ENCODE measurements around the gene RNF166. TPM values are rescaled to one million over a fixed set of nuclear protein-coding genes. Genes with fewer than 3 reads are reported as not detected.

Gene RNF166
- total and polyA plus RNA-seq, 11 donors, result 9.3 to 28.5 (median 15.4) TPM

DNA sequence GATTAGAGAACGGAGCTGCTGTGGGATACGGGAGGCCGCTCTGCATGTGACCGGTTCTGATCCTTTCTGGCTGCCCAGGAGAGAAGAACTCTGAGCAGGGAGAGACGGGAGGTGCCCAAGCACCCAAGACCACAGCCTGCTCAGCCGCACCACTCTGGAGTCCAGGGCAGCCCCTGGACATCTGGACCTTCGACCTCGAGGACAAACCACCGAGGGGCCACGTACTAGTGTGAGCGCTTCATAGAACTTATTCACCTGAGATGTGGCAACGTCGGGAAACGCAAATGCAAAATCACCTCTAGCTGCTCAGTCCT, 5.9 kb downstream of the RNF166 start:
- H3K27me3 ChIP-seq, result no peaks in the 10 kb centered on the region
- 79 to 81% (median 80%) methylated on average over 14 of the region's 14 CpGs for WGBS, 4 donors
- H3K27ac ChIP-seq, result peak overlapping the region in 10 of 12 donors; percentile 54 to 97 (median 76)
- ATAC-seq, result no peak
- H3K4me3 ChIP-seq, result peak overlapping the region in 4 of 12 donors; percentile 20 to 99 (median 32)
- intact Hi-C loops (cut with DNase I), result loop anchor here in 3 of 10 donors (5.0 to 10.0 kb wide), 3 partner anchors 48 to 245 kb away; partner anchors contain the start of genes CYBA (in 1 of the 3) and ZFPM1 (in 1 of the 3)
- no peak for DNase-seq
- peaks cover 4 to 63% (median 46%) of the 10 kb centered on the region in 12 donors for H3K4me1 ChIP-seq
- TF ChIP-seq CTCF (IDR thresholded peaks at IDR 0.05) (no peak), POLR2A (IDR thresholded peaks at IDR 0.05) (no peak)
- H3K36me3 ChIP-seq, result peaks cover 0 to 47% (median 39%) of the 10 kb centered on the region in 9 donors
- no peaks in the 10 kb centered on the region for H3K9me3 ChIP-seq

- ATAC-seq, result no peak
- H3K27ac ChIP-seq, result peak overlapping the region in 1 of 12 donors; percentile 97
- no peak for TF ChIP-seq POLR2A (IDR thresholded peaks at IDR 0.05)
- no peak for TF ChIP-seq CTCF (IDR thresholded peaks at IDR 0.05)
- H3K4me3 ChIP-seq, result no peak overlapping the region
- H3K36me3 ChIP-seq, result peaks cover 0 to 47% (median 39%) of the 10 kb centered on the region in 9 donors
- no peak for DNase-seq
- intact Hi-C loops (cut with DNase I), result loop anchor here in 1 of 10 donors (5.0 kb wide), 1 partner anchor 107 kb away; no protein-coding TSS in a partner anchor
- no peaks in the 10 kb centered on the region for H3K9me3 ChIP-seq
- no peaks in the 10 kb centered on the region for H3K27me3 ChIP-seq
- WGBS, 4 donors, result 93 to 100% (median 95%) methylated on average over 3 to 16 of the region's 16 CpGs
- H3K4me1 ChIP-seq, result peaks cover 4 to 52% (median 35%) of the 10 kb centered on the region in 12 donors
Observed at GRCh38 chr16:88699180-88699579, 7.0 kb downstream of the RNF166 start.

DNA sequence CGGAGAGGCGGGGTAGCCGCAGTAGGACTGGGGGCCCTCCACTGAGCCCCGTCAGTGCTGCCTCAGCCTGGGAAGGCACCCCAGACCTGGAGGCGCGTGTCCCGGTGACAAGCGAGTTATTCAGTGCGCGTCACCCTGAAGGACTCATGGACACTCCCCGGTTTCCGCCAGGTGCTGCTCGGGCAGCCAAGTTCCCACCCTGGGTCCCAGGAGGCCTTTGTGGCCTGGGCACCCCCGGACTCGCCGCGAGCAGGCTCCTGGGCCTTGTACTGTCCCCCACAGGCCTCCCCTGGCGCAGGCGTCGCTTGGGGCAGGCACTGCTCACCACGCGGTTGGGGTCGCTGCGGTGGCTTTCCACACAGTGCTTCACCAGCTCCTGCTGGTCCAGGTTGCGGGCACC, 7.6 kb downstream of the RNF166 start:
- H3K36me3 ChIP-seq, result peaks cover 0 to 47% (median 39%) of the 10 kb centered on the region in 9 donors

More for the DNA sequence above, 7.6 kb downstream of the RNF166 start:
- Histone ChIP-seq H3K27me3 (no peaks in the 10 kb centered on the region), H3K9me3 (no peaks in the 10 kb centered on the region), H3K4me1 (peaks cover 4 to 46% (median 30%) of the 10 kb centered on the region in 12 donors), H3K27ac (no peak overlapping the region), H3K4me3 (no peak overlapping the region)
- intact Hi-C loops (cut with DNase I), result loop anchor here in 1 of 10 donors (5.0 kb wide), 1 partner anchor 106 kb away; no protein-coding TSS in a partner anchor
- no peak for ATAC-seq
- 89 to 95% (median 94%) methylated on average over 23 to 25 of the region's 25 CpGs for WGBS, 4 donors
- no peak for TF ChIP-seq POLR2A (IDR thresholded peaks at IDR 0.05)
- TF ChIP-seq CTCF (IDR thresholded peaks at IDR 0.05), result no peak
- DNase-seq, result no peak
